ENCODE results near the gene DUSP7. TPM values are rescaled to one million over a fixed set of nuclear protein-coding genes. Genes with fewer than 3 reads are reported as not detected.

DUSP7 gene
- polyA plus RNA-seq, 3 donors = 2.8 to 36.8 (median 3.9) TPM

DNA sequence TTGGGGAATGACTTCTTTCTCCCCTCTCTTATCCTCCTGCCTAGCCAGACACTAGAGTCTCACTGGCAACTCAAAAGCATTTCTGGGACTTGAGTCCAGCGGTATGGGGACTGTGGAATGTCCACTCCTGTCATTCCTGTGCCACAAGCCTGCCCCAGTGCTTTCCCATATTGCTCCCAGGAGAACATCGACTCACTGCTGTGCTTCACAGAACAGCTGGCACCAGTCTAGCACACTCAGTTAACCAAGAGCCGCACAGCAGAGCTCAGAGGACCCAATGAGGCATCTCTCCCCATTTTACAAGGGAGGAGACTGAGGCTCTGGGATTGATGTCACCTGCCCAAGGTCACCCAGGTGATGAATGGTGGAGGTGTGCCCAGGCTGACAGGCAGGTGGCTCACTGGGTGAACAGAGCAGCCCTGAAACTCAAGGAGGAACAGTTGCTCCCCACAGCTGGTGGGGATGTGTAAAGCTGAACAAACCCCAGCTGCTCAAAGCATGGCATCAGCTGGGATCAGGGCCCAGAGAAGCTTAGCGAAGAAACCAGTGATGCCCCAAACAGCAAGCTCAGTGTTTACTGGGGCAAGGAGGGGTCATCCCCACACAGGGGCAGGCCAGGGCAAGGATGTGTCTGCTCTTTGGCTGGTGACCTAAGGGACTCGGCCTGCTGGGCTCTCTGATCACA is 35.4 kb upstream of the DUSP7 start:
- Histone ChIP-seq H3K27me3 (ENCODE audit: control insufficient read depth in 2 of 2, insufficient read depth in 2 of 2, low read length in 2 of 2) (no peaks in the 10 kb centered on the region), H3K4me2 (replicated peaks; ENCODE audit: extremely low read depth, low read length, poor library complexity, severe bottlenecking) (no peak overlapping the region), H3K9ac (ENCODE audit: insufficient read depth, low read length, poor library complexity, severe bottlenecking) (no peak overlapping the region), H3K4me1 (ENCODE audit: control insufficient read depth in 1 of 2, insufficient read depth in 2 of 2, low read length in 2 of 2) (peaks cover 40 to 50% of the 10 kb centered on the region in 2 donors), H2AFZ (ENCODE audit: insufficient read depth, low read depth, low read length, poor library complexity, severe bottlenecking) (no peak overlapping the region), H4K20me1 (ENCODE audit: insufficient read depth, low read length) (no peaks in the 10 kb centered on the region), H3K79me2 (ENCODE audit: insufficient read depth, low read length) (no peaks in the 10 kb centered on the region), H3K4me3 (replicated peaks in 1 of 3; ENCODE audit: low read depth in 2 of 3, low read length in 3 of 3) (no peak overlapping the region), H3K9me3 (replicated peaks in 1 of 2; ENCODE audit: control insufficient read depth in 1 of 2, insufficient read depth in 1 of 2, low read length in 2 of 2) (no peaks in the 10 kb centered on the region), H3K27ac (ENCODE audit: low read depth in 1 of 2, low read length in 2 of 2) (peak overlapping the region in 1 of 2 donors; percentile 35), H3K36me3 (replicated peaks in 1 of 2; ENCODE audit: control insufficient read depth in 1 of 2, insufficient read depth in 2 of 2, low read length in 2 of 2) (peaks cover 11 to 20% of the 10 kb centered on the region in 2 donors)
- Mint-ChIP-seq H3K4me1 (peaks cover 46% of the 10 kb centered on the region), H3K36me3 (peaks cover 26 to 46% of the 10 kb centered on the region in 2 donors), H3K9me3 (no peaks in the 10 kb centered on the region), H3K4me3 (no peak overlapping the region), H3K27ac (peak overlapping the region in 2 of 7 donors; percentile 60 to 68), H3K27me3 (ENCODE audit: low read depth in 3 of 3) (peaks cover 0 to 3% (median 0%) of the 10 kb centered on the region in 3 donors)
- intact Hi-C loops (cut with micrococcal nuclease) = no loop called here
- WGBS (ENCODE audit: insufficient coverage) = 93% methylated on average over 4 of the region's 5 CpGs
- DNase-seq = no peak
- TF ChIP-seq CTCF (IDR thresholded peaks at IDR 0.05) = no peak

- intact Hi-C loops (cut with micrococcal nuclease) = no loop called here
- no peak overlapping the region for H3K4me2 ChIP-seq (replicated peaks; ENCODE audit: extremely low read depth, low read length, poor library complexity, severe bottlenecking)
These were observed 34.6 kb upstream of the DUSP7 start for GRCh38 chr3:52090933-52091468.

More at GRCh38 chr3:52090933-52091468, 34.6 kb upstream of the DUSP7 start:
- no peak overlapping the region for H3K4me3 ChIP-seq (replicated peaks in 1 of 3; ENCODE audit: low read depth in 2 of 3, low read length in 3 of 3)
- H3K9ac ChIP-seq (ENCODE audit: insufficient read depth, low read length, poor library complexity, severe bottlenecking) = no peak overlapping the region
- H3K4me3 Mint-ChIP-seq = no peak overlapping the region
- DNase-seq = no peak
- no peaks in the 10 kb centered on the region for H3K79me2 ChIP-seq (ENCODE audit: insufficient read depth, low read length)
- peak overlapping the region in 1 of 2 donors; percentile 84 for H3K27ac ChIP-seq (ENCODE audit: low read depth in 1 of 2, low read length in 2 of 2)
- peaks cover 25 to 41% of the 10 kb centered on the region in 2 donors for H3K36me3 Mint-ChIP-seq
- no peaks in the 10 kb centered on the region for H3K9me3 Mint-ChIP-seq
- peaks cover 53% of the 10 kb centered on the region for H3K4me1 Mint-ChIP-seq
- peaks cover 45 to 57% of the 10 kb centered on the region in 2 donors for H3K4me1 ChIP-seq (ENCODE audit: control insufficient read depth in 1 of 2, insufficient read depth in 2 of 2, low read length in 2 of 2)
- H2AFZ ChIP-seq (ENCODE audit: insufficient read depth, low read depth, low read length, poor library complexity, severe bottlenecking) = no peak overlapping the region
- no peak for TF ChIP-seq CTCF (IDR thresholded peaks at IDR 0.05)
- 94% methylated on average over 5 of the region's 8 CpGs for WGBS (ENCODE audit: insufficient coverage)
- H3K27ac Mint-ChIP-seq = peak overlapping the region in 3 of 7 donors; percentile 30 to 71 (median 46)
- H3K27me3 ChIP-seq (ENCODE audit: control insufficient read depth in 2 of 2, insufficient read depth in 2 of 2, low read length in 2 of 2) = no peaks in the 10 kb centered on the region
- peaks cover 5 to 13% of the 10 kb centered on the region in 2 donors for H3K36me3 ChIP-seq (replicated peaks in 1 of 2; ENCODE audit: control insufficient read depth in 1 of 2, insufficient read depth in 2 of 2, low read length in 2 of 2)
- no peaks in the 10 kb centered on the region for H3K9me3 ChIP-seq (replicated peaks in 1 of 2; ENCODE audit: control insufficient read depth in 1 of 2, insufficient read depth in 1 of 2, low read length in 2 of 2)
- peaks cover 0 to 3% (median 0%) of the 10 kb centered on the region in 3 donors for H3K27me3 Mint-ChIP-seq (ENCODE audit: low read depth in 3 of 3)
- no peaks in the 10 kb centered on the region for H4K20me1 ChIP-seq (ENCODE audit: insufficient read depth, low read length)
